C4-2B (cell line): ENCODE data around the gene ADAM19.

Experiments used
- H3K27ac ChIP-seq: fragments of 450-650 bp; 2 replicates; pipeline ENCODE4 v1.5.1; 2017
- ZFX ChIP-seq: fragments of 450-650 bp; IDR thresholded peaks from 2 replicates; pipeline ENCODE4 v1.6.1; 2017
- TF ChIP-seq, protein P1 (sequence below): fragments of 450-650 bp; conservative IDR thresholded peaks from 2 replicates; pipeline ENCODE4 v1.5.1; 2017; ENCODE audit warnings: mild to moderate bottlenecking

Gene ADAM19

GRCh38 chr5:157612581-157612980 is 37.0 kb upstream of the ADAM19 start:
- no peak overlapping the region for H3K27ac ChIP-seq

GRCh38 chr5:157611571-157612476 is 36.2 kb upstream of the ADAM19 start:
- TF ChIP-seq ZFX, result no peak
- TF ChIP-seq, protein P1, sequence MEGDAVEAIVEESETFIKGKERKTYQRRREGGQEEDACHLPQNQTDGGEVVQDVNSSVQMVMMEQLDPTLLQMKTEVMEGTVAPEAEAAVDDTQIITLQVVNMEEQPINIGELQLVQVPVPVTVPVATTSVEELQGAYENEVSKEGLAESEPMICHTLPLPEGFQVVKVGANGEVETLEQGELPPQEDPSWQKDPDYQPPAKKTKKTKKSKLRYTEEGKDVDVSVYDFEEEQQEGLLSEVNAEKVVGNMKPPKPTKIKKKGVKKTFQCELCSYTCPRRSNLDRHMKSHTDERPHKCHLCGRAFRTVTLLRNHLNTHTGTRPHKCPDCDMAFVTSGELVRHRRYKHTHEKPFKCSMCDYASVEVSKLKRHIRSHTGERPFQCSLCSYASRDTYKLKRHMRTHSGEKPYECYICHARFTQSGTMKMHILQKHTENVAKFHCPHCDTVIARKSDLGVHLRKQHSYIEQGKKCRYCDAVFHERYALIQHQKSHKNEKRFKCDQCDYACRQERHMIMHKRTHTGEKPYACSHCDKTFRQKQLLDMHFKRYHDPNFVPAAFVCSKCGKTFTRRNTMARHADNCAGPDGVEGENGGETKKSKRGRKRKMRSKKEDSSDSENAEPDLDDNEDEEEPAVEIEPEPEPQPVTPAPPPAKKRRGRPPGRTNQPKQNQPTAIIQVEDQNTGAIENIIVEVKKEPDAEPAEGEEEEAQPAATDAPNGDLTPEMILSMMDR, result no peak
- H3K27ac ChIP-seq, result no peak overlapping the region

More at GRCh38 chr5:157612581-157612980, 37.0 kb upstream of the ADAM19 start:
- TF ChIP-seq, protein P1, result no peak
- no peak for TF ChIP-seq ZFX

DNA sequence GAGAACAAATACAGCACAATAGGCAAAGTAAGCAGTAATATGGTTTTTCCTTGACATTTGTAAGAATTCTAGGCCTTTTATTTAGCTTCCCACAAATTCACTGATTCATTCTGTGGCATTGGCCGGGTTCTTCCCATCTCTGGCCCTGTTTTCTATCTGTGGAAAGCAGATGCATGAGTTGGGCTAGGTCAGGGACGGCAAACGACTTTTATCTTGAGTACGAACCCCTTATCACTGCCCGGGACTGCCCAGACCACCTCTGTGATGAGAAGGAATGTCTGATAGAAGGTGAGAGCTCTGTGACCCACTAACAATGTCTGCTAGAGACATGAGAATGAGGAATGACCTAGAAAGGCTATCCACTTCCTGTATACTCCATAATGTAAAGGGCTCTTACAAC is 35.4 kb upstream of the ADAM19 start:
- TF ChIP-seq ZFX, result no peak
- TF ChIP-seq, protein P1, result no peak
- no peak overlapping the region for H3K27ac ChIP-seq

DNA sequence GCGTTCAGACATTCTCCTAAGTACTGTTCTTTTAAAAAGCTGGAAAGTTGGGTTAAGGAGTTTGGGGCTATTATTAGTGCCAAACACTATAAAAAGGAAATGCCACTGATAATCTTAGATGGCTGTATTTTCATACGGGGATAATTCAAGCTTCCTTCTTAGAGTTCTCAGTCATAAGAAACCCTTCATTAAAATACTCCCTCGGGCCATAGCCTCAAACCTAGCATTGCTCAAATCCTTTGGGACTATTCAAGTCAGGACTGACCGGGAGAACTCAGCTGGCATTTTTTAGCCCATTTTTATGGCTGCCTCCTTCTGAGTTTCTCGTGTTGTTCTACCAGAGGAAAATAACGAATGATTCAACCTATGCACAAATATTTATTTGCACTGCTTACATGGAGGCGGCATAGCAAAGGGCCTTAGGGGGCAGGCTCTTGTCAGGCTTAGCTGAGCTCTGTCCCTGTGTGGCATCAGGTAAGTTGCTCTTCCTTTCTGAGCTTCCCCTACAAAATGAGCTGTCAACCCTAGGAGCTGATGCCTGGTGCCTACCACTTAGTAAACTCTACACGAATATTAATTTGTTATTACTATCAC is 33.5 kb upstream of the ADAM19 start:
- no peak overlapping the region for H3K27ac ChIP-seq
- no peak for TF ChIP-seq ZFX
- TF ChIP-seq, protein P1, result no peak

- no peak overlapping the region for H3K27ac ChIP-seq
- TF ChIP-seq, protein P1, result no peak
- no peak for TF ChIP-seq ZFX
These were observed 32.0 kb upstream of the ADAM19 start for GRCh38 chr5:157607371-157608161.

DNA sequence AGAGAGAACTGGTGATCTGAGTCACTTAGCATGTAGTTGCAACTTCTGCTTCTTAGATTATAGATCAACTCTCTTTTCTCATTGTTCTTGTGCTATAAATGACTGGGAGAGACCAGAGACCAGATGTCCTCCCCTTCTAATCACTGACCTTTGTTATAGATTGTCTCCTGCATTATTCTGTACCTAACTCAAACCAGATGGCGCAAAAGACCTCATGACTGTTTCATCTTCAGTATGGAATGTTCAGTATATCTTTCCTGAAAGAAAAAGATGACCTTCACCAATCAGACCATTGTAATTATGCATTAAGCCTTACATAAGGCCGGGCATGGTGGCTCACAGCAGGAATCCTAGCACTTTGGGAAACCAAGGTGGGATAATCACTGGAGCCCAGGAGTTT is 30.5 kb upstream of the ADAM19 start:
- no peak overlapping the region for H3K27ac ChIP-seq
- TF ChIP-seq, protein P1, result no peak
- no peak for TF ChIP-seq ZFX
